Activated B cell treated with CpG ODN at 0.5 μM for 24 hours (primary cell): Measurements from ENCODE around the gene MBNL2. TPM values are rescaled to one million over a fixed set of nuclear protein-coding genes. Genes with fewer than 3 reads are reported as not detected.

Experiments
- ATAC-seq: fragments of 200-7000 bp; cut with Tn5 transposase; one replicate; pipeline ENCODE4 v1.10.0; 2021; ENCODE audit warnings: low read depth, mild to moderate bottlenecking, moderate library complexity
- CTCF ChIA-PET: fragments of 350-600 bp; sonication (Branson Sonifier 250); formaldehyde crosslinking; loops from one replicate; lab custom pipeline; 2021; ENCODE audit warnings: antibody characterized with exemption; lab: Charles Lee
- POLR2A ChIA-PET: fragments of 350-600 bp; sonication (Branson Sonifier 250); formaldehyde crosslinking; loops from one replicate; lab custom pipeline; 2021; ENCODE audit warnings: antibody characterized with exemption; lab: Charles Lee
- DNase-seq: peaks from one replicate; pipeline ENCODE4 v3.0.0; 2022
- H3K27ac Mint-ChIP-seq: one replicate; pipeline ENCODE4 v1.8.0; 2020; ENCODE audit warnings: mixed read lengths
- H3K27me3 Mint-ChIP-seq: one replicate; pipeline ENCODE4 v1.8.0; 2021; ENCODE audit warnings: mixed read lengths
- H3K36me3 Mint-ChIP-seq: one replicate; pipeline ENCODE4 v1.8.0; 2021; ENCODE audit warnings: low read depth, mixed read lengths
- H3K4me1 Mint-ChIP-seq: one replicate; pipeline ENCODE4 v1.8.0; 2021; ENCODE audit warnings: mixed read lengths
- H3K4me3 Mint-ChIP-seq: one replicate; pipeline ENCODE4 v1.8.0; 2020; ENCODE audit warnings: mild to moderate bottlenecking, mixed read lengths
- H3K9me3 Mint-ChIP-seq: one replicate; pipeline ENCODE4 v1.8.0; 2020; ENCODE audit warnings: mixed read lengths
- intact Hi-C: fragments of 100-400 bp; cut with micrococcal nuclease; formaldehyde crosslinking; loops from one replicate; pipeline ENCODE4 v1.15.1; 2024
- total RNA-seq: library from RNA; stranded (reverse); gene quantifications from 2 replicates; pipeline ENCODE4 v1.2.3, GENCODE V29; 2022
- TF ChIP-seq, protein P1 (sequence below): fragments of 200-600 bp; IDR thresholded peaks from one replicate; pipeline ENCODE4 v1.8.0; 2022; ENCODE audit warnings: antibody characterized with exemption, mild to moderate bottlenecking

Gene MBNL2
- total RNA-seq, 1 donor from 2014 or later, result 18.8 TPM

- TF ChIP-seq, protein P1, sequence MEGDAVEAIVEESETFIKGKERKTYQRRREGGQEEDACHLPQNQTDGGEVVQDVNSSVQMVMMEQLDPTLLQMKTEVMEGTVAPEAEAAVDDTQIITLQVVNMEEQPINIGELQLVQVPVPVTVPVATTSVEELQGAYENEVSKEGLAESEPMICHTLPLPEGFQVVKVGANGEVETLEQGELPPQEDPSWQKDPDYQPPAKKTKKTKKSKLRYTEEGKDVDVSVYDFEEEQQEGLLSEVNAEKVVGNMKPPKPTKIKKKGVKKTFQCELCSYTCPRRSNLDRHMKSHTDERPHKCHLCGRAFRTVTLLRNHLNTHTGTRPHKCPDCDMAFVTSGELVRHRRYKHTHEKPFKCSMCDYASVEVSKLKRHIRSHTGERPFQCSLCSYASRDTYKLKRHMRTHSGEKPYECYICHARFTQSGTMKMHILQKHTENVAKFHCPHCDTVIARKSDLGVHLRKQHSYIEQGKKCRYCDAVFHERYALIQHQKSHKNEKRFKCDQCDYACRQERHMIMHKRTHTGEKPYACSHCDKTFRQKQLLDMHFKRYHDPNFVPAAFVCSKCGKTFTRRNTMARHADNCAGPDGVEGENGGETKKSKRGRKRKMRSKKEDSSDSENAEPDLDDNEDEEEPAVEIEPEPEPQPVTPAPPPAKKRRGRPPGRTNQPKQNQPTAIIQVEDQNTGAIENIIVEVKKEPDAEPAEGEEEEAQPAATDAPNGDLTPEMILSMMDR, result no peak
- POLR2A ChIA-PET, result no interaction called here
- no peak overlapping the region for H3K4me3 Mint-ChIP-seq
These were observed 7.2 kb upstream of the MBNL2 start for GRCh38 chr13:97214921-97215320.

GRCh38 chr13:97215325-97215724, 6.8 kb upstream of the MBNL2 start:
- Mint-ChIP-seq H3K27ac (no peak overlapping the region), H3K9me3 (no peaks in the 10 kb centered on the region), H3K4me1 (peaks cover 3% of the 10 kb centered on the region), H3K4me3 (no peak overlapping the region), H3K36me3 (no peaks in the 10 kb centered on the region), H3K27me3 (peaks cover 3% of the 10 kb centered on the region)
- ATAC-seq, result no peak
- no peak for DNase-seq
- ChIA-PET POLR2A (no interaction called here), CTCF (no interaction called here)
- intact Hi-C loops, result no loop called here
- TF ChIP-seq, protein P1, result no peak

More at GRCh38 chr13:97214921-97215320, 7.2 kb upstream of the MBNL2 start:
- Mint-ChIP-seq H3K27me3 (peaks cover 3% of the 10 kb centered on the region), H3K36me3 (no peaks in the 10 kb centered on the region), H3K4me1 (peaks cover 3% of the 10 kb centered on the region), H3K27ac (no peak overlapping the region), H3K9me3 (no peaks in the 10 kb centered on the region)
- no peak for DNase-seq
- no peak for ATAC-seq
- CTCF ChIA-PET, result no interaction called here
- intact Hi-C loops, result no loop called here

DNA sequence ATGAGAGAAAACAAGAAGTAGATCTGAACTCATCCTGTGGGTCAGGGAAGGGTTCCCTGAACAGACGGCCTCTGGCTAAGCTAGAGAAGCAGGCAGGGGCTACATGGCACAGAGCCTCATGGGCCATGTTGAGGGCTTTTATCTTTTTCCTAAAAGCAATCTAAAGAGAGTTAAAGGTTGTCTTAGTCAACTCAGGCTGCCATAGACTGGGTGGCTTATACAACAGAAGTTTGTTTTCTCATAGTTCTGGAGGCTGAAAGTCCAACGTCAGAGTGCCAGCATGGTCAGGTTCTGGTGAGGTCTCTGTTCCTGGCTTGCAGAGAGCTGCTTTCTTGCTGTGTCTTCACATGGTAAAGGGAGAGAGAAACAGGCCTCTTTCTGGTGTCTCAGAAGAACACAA, 2.9 kb upstream of the MBNL2 start:
- Mint-ChIP-seq H3K27ac (no peak overlapping the region), H3K4me1 (peaks cover 22% of the 10 kb centered on the region)

DNA sequence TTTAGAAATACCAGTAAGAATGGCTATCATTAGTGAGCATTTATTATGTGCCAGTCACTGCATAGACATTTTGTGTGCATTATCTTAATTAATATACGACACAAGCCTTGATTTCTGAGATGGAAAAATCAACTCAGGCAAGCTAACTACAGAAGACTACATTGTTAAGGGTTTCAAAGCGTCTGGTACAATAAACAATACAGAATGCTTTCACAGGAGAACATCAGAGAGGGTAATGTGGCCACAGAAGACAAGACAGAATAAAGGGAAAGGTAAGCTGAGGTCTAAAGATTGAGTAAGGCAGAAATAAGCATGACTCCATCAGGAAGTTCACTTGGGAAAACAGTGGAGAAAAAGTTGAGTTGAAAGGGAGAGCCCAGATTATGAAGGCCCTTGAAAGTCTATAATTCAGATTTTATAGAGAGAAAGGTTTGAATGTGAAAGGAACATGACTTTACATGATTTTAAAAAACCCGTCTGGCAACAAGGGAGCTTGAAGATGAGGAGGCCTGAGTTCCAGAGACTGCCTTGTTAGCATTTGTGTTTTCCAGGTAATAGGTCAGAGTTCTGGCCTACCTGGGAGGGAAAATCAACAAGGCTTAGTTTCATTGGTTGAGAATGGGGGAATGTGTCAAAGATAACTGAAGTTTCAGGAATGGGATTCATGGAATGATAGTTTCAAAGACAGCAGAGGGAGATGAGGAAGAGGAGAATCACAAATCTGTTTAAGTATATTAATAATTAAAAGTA, 1.8 kb upstream of the MBNL2 start:
- Mint-ChIP-seq H3K4me3 (no peak overlapping the region), H3K27me3 (no peaks in the 10 kb centered on the region), H3K36me3 (peaks cover 7% of the 10 kb centered on the region), H3K4me1 (peaks cover 33% of the 10 kb centered on the region), H3K9me3 (no peaks in the 10 kb centered on the region), H3K27ac (peak overlapping the region; percentile 5)
- intact Hi-C loops, result loop anchor here (5.0 to 10.0 kb wide), 3 partner anchors 122 to 1864 kb away; no protein-coding TSS in a partner anchor
- ATAC-seq (no peak), DNase-seq (no peak)
- POLR2A ChIA-PET, result no interaction called here
- CTCF ChIA-PET, result no interaction called here
- TF ChIP-seq, protein P1, result no peak

More for the DNA sequence above, 2.9 kb upstream of the MBNL2 start:
- DNase-seq, result no peak
- ATAC-seq, result no peak
- ChIA-PET CTCF (no interaction called here), POLR2A (no interaction called here)
- Mint-ChIP-seq H3K27me3 (no peaks in the 10 kb centered on the region), H3K9me3 (no peaks in the 10 kb centered on the region), H3K36me3 (peaks cover 7% of the 10 kb centered on the region), H3K4me3 (no peak overlapping the region)
- TF ChIP-seq, protein P1, result no peak
- intact Hi-C loops, result no loop called here

DNA sequence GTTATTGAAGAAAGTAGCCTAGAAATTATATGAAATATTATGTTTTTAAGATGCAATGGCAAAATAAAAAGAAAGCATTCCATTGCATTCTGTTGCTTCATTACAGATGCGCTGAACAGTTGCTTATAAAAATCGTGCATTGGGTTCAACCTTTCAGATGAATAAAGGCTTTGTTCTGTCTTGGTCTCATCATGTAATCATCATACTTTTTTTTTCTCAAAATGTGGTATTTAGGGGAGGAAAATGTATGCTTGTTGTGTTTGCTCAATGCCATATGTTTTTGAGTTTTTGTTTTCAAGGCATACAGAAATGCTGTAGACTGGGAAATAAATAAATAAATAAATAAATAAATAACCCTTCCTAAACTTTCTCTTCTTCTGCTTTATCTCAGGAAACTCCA, 1.1 kb upstream of the MBNL2 start:
- POLR2A ChIA-PET, result interaction anchor here (3.7 kb wide), 1 partner anchor 213 kb away, joined by 29 read pairs; the partner anchor contains the start of gene RAP2A
- no peak overlapping the region for H3K4me3 Mint-ChIP-seq

More for the DNA sequence above, 1.1 kb upstream of the MBNL2 start:
- Mint-ChIP-seq H3K27me3 (no peaks in the 10 kb centered on the region), H3K9me3 (no peaks in the 10 kb centered on the region), H3K36me3 (peaks cover 7% of the 10 kb centered on the region), H3K27ac (no peak overlapping the region), H3K4me1 (peaks cover 40% of the 10 kb centered on the region)
- DNase-seq, result no peak
- ATAC-seq, result no peak
- CTCF ChIA-PET, result no interaction called here
- TF ChIP-seq, protein P1, result no peak
- intact Hi-C loops, result loop anchor here (5.0 to 10.0 kb wide), 3 partner anchors 121 to 1864 kb away; no protein-coding TSS in a partner anchor
